GM12892 (cell line): ENCODE data around the gene PRR33.

ENCODE experiments used
- DNase-seq: peaks from one replicate; pipeline ENCODE4 v3.0.0; 2011; ENCODE audit not compliant: insufficient read length
- FAIRE-seq: peaks from 2 replicates; lab custom pipeline; 2011; peaks lifted over from hg19 to GRCh38; lab: Jason Lieb, UNC
- POLR2A ChIP-seq: IDR thresholded peaks from 2 replicates; pipeline ENCODE4 v1.6.1; 2011; ENCODE audit warnings: low read depth, low read length, control low read depth
- POLR2AphosphoS5 ChIP-seq: IDR thresholded peaks from 2 replicates; pipeline ENCODE4 v1.6.1; 2011; ENCODE audit warnings: low read depth, low read length, control low read depth
- TAF1 ChIP-seq: IDR thresholded peaks from 2 replicates; pipeline ENCODE4 v1.6.1; 2011; ENCODE audit warnings: low read depth, mild to moderate bottlenecking, control low read depth, low read length, borderline replicate concordance

PRR33 gene

DNA sequence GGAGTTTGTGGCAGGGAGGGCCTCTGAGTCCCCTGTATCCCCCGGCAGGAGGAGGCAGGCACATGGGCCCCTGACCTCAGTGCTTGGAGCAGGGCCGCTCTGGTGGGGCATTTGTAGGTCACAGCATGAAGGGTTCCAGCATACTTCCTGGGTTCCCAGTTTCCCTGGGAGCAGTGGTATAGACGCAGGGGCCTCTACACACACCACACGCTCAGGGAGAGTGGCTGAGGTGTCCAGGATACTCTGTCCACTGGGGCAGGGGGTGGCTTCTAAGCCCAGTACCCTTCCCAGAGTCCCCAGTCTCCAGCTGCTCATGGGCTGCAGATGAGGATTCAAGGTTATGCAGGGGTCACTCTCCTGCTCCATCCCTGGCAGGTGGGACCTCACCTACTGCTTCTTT, 32.7 kb downstream of the PRR33 start:
- FAIRE-seq = no peak
- TF ChIP-seq TAF1 = no peak
- no peak for TF ChIP-seq POLR2AphosphoS5
- no peak for TF ChIP-seq POLR2A

DNA sequence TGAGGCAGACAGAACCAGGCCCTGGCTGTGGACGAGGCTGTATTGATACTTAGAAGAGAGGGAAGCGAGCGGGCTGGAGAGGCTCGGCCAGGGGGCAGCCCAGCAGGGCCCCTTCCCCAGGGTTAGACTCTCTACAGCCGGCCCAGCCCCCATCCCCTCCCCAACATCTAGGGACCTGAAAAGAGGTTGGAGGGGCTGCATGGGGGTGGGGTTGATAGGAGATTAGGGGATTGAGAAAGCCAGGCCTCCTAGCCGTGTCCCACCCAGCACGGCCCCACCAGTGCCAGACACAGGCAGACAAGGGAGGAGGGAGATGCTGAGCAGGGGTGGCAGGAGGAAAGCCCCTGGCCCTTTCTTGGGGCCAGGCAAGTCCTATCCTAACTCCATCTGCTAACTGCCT, 33.1 kb downstream of the PRR33 start:
- FAIRE-seq = no peak

More for the DNA sequence above, 32.7 kb downstream of the PRR33 start:
- no peak for DNase-seq

DNA sequence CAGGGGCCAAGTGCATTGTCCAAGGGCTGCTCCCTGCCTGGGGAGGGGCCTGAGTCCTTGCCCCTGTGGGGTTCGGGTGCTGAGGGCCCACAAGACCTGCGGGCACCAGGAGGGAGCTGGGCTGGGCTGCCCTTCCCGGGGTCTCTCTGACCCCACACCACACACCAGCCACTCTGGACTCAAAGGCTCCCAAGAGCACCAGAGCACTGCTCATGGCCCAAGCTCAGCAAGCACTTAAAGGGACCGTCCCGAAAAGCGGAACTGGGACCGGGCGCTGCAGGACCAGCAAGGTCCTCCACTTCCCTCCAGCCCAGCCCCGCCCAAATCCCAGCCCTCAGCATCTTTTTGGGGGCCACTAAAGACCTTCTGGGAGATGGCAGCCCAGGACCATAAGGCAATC, 33.5 kb downstream of the PRR33 start:
- no peak for DNase-seq
- FAIRE-seq = no peak
- TF ChIP-seq TAF1 = no peak
- TF ChIP-seq POLR2AphosphoS5 = no peak; the same call in 1 of the 2 replicates
- TF ChIP-seq POLR2A = no peak

More for the DNA sequence above, 33.1 kb downstream of the PRR33 start:
- TF ChIP-seq TAF1 (no peak), POLR2AphosphoS5 (0 out of 2 replicates have a peak, but pooled peaks have one; percentile 41), POLR2A (0 out of 2 replicates have a peak, but pooled peaks have one; percentile 38)
- DNase-seq = no peak

DNA sequence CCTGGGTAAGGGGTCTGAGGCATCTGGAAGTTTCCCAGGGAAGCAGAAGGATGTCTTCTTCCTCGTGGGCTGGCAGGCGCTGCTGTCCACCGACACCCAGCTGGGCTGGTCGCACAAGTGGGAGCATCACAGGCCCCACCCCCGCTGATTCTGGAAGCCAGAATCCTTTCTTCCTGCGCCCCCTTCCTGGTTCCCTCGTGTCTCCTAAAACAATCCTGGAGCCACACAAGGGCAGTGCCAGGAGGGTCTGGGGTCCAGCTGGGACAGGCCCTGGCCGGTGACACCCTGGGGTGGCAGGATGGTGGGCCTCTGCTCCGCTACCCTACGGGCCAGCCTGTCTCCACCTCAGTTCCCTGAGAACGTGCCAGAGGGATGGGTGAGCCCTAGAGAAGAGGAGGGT, 34.6 kb downstream of the PRR33 start:
- FAIRE-seq (no peak), DNase-seq (no peak)
- TF ChIP-seq POLR2A (no peak), TAF1 (no peak), POLR2AphosphoS5 (no peak)

DNA sequence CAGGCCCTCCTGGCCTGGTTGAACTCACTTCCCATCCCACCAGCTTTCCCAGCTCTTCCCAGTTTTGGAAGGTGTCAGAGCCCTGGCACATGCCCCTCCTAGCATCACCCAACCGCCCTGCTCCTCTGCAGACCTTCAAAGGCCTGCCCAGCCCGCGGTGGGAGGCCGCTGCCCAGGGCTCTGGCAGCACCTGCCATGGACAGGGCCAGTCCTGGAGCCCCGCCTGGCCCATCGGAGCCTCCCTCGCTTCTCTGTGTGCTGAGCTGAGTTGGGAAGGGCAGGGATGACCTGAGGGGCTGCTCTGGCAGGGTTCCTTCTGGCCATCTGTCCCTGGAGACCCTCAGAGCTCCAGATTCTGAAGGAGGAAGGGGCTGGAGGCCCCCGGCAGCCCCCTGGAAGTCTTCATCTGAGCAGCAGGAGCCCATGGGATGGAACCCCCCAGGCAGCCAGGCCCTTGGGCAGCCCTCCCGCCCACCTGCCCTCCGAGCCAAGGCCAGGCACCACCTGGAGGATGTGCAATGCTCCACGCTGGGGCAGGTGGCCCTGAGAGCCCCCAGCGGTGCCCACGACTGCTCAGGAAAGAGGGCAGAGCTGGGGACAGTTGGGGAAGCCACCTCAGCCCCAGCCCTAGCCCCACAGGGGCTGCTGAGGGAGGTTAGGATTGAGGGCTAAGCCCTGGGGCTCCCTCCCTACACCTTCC, 35.2 kb downstream of the PRR33 start:
- TF ChIP-seq POLR2A = no peak
- no peak for TF ChIP-seq POLR2AphosphoS5
- TF ChIP-seq TAF1 = no peak
- no peak for DNase-seq
- FAIRE-seq = peak; percentile 76

DNA sequence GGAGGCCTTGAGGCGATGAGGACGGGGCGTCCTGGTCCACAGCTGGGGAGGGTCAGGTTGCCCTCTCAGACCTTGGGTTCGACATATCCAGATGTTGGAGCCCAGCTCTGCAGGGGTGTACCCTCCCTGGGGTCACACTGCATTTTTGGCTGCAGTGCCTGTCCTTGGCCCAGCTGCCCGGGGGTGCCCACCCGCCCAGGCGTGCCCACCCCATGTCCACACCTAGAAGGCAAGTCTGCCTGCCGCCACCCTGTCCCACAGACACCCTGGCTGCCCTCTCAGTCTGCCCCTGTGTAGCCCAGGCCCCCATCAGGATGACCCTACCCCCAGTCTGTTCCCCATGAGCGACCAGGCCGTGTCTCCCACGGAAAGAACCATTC, 35.8 kb downstream of the PRR33 start:
- TF ChIP-seq TAF1 = no peak
- FAIRE-seq (peak; percentile 61), DNase-seq (no peak)

DNA sequence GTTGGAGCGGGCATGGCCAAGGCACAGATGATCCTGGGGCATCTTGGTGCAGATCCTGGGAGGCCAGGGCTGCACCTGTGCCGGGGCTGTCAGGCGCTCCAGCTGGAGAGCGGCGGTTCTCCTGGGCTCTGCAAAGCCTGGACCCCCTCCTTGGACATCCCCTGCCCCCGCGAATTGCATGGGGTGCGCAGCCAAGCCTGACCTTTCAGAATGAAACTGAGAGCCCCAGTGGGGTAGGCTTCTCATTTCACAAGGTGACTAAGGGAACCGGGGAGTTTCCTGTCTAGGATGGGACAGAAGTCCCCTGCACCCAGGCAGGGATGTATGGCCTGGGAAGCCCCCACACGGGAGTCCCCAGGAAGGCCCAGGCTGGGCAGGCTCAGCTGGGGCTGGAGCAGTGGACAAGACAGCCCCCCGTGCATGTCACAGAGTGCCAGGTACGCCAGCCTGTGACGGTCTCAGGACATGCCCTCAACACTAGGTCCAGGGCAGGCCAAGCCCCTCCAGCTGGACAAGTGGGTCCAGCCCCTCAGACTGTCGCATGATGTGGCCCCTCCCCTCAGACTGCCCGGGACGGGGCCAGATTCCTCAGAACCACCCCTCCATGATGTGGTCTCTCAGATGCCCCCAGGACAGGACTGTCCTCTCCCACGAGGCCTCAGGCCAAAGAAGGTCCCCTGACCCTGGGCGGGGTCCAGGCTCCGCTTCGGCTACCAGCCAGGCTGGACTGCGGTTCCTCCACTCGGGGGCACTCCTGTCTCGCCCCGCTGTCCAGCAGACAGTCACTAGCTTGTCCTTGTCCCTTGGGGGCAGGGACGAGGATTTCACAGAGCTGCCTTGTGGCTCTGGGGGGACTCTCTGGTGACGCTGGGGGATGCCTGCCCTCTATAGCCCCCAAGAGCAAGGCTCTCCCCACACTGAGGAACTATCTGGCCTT, 36.5 kb downstream of the PRR33 start:
- no peak; the same call in 1 of the 2 replicates for TF ChIP-seq TAF1
- no peak; the same call in none of the 2 replicates for TF ChIP-seq POLR2AphosphoS5
- TF ChIP-seq POLR2A = peak; percentile 18; the same call in 1 of the 2 replicates
- no peak for FAIRE-seq
- DNase-seq = peak; percentile 90

DNA sequence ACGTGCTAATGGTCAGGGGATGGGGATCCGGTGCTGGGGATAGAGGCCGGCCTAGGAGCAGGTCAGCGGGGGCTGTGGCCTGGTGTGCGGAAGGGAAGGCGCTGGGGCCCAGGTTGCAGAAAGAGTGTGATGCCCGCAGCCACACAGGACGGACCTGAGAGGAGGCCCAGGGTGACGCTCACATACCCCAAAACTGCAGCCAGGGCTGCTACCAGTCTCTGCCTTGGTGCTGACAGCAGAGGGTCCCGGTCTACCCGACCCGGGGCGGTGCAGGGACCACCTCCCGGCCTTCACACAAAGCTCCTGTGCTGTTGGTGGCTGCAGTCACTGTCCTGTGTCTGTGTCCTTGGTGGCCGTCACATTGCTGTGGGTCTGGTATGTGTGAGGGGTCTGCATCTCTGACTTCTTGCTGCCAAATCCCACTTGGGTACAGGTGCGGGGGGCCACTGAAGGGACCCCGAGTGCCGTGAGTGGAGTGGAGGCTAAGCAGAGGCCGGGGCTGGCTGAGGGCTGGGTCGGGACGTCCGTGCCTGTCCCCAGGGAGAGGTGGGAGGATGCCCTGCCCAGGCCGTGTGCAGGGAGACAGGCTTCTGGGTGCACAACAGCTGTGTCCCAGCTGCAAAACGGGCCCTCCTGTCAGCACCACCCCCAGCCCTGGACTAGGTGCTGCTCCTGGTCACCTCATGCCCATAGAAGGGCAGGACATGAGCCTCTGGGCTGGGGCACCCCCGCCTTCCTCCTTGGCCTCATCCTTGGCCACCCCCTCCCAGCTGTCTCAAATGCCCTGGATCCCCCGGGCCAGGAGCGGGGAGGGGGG, 37.4 kb downstream of the PRR33 start:
- FAIRE-seq = peak; percentile 100
- TF ChIP-seq TAF1 = no peak
- peak; percentile 53 for TF ChIP-seq POLR2A
- peak; percentile 60 for TF ChIP-seq POLR2AphosphoS5
- peak; percentile 79 for DNase-seq

DNA sequence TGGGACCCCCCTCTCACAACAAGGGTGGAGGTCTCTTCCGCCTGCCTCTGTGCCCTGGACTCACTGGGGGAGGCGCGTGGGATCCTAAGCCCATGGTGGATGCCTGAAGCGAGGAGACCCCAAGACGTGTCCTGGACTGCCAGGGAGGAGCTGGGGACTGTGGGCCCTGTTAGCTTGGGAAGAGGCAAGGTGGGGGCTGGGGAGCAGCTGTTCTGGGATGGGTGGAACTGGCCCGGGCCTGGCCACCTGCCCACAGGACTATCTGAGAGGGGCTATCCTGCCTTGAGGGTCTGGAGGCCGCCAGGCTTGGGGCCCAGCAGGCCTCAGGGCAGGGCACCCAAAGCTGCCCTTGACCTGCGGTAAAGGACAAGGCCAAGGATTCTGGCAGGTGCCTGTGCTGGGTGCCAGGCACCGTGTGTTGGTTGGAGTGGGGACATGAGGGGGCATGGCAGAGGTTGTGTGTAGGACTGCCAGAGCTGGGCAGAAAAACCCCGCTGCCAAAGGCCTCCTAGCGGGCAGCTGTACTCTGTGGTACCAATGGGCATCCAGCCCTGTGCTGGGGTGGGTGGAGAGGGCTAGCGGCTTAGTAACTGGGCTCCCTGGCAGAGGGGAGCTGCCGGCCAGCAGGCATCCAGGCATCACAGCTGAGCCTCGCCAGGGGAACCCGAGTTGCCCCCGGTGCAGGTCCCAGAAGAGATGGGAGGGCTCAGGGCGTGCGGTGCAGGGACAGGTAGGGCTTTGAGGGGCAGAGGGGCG, 38.1 kb downstream of the PRR33 start:
- FAIRE-seq = no peak
- DNase-seq = no peak
- TF ChIP-seq POLR2AphosphoS5 (no peak; the same call in 1 of the 2 replicates), POLR2A (no peak), TAF1 (no peak)

DNA sequence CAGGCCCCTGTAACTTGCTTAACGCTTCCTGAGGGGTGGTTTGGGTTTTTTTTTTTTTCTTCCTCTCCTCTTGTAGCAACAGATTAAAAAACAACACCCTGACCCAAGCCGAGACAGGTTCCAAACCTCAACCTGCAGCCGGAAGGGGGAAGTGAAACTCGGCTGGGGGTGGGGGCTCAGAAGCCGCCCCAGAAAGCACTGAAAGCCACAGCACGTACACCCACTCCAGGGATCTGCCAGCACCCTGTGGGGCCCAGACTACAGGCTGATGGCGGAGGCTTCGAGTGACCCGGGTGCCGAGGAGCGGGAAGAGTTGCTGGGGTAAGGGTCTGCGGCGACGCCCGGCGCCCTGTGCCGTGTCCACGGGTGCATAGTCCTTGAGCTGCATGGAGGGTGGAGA, 38.8 kb downstream of the PRR33 start, which contains the start of gene LSP1:
LSP1 (plus strand) TSS at position 208 of the 400 bp plus-strand sequence; CDS start at position 269, 61 bp downstream.
- DNase-seq (peak; percentile 97), FAIRE-seq (peak; percentile 100)
- peak; percentile 85 for TF ChIP-seq POLR2AphosphoS5
- TF ChIP-seq POLR2A = peak; percentile 94
- peak; percentile 62; the same call in 1 of the 2 replicates for TF ChIP-seq TAF1

DNA sequence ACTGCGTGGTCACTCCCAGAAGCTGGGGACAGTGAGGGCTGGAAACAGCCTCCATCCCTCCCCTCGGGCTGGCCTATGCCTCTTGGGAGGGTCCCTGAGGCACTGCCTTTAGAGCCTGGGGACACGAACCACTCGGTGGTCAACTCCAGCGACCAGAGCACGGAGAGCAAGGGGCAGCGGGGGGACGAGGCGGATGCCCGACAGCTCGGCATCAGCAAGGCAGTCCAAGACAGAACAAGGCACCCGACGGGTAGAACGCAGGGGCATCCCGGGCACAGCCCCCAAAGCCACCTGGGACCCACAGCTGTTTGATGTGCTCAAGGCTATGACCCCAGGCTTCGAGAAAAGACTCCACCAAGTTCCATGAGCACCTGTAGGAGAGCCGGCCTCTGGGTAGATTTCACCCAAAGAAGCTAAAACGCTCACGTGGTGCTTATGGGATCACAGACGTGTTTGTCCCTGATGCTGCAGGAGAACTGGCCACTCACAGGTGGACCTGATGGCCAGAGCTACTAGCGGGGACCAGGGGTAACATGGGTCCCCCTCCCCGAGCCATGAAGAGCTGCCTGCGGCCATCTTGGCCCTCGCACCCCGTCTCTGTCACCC, 39.3 kb downstream of the PRR33 start:
- FAIRE-seq (no peak), DNase-seq (no peak)
- TF ChIP-seq POLR2A (no peak), TAF1 (no peak), POLR2AphosphoS5 (no peak)
